ENCODE results near the gene TRAPPC5. TPM values are rescaled to one million over a fixed set of nuclear protein-coding genes. Genes with fewer than 3 reads are reported as not detected.

TRAPPC5 gene
- total RNA-seq, 8 experiments from 2014 or later, result 54.1 to 192 (median 109) TPM

GRCh38 chr19:7736148-7736547 is 55.5 kb downstream of the TRAPPC5 start:
- in situ Hi-C loops (cut with MboI; ENCODE audit: low pct_unique_long_range_greater_than_20kb in 2 of 9, low sequenced_read_pairs in 9 of 9, unreplicated experiment in 9 of 9), result no loop called here

GRCh38 chr19:7737215-7737614 is 56.6 kb downstream of the TRAPPC5 start:
- WGBS, 10 experiments, result 41 to 75% (median 58%) methylated on average over 4 to 8 of the region's 11 CpGs; no CpG with 5 or more reads in 4 of the 10 experiments
- in situ Hi-C loops (cut with MboI; ENCODE audit: low pct_unique_long_range_greater_than_20kb in 2 of 9, low sequenced_read_pairs in 9 of 9, unreplicated experiment in 9 of 9), result no loop called here

More at GRCh38 chr19:7736148-7736547, 55.5 kb downstream of the TRAPPC5 start:
- H3K4me1 ChIP-seq (replicated peaks in 1 of 2), result no peaks in the 10 kb centered on the region
- H3K4me3 ChIP-seq, result no peak overlapping the region
- ATAC-seq (replicated peaks in 6 of 8), result no peak
- no peak overlapping the region for H3K27ac ChIP-seq
- 0 to 75% (median 17%) methylated on average over 1 of the region's 1 CpG; no CpG with 5 or more reads in 6 of the 10 experiments for WGBS, 10 experiments

More at GRCh38 chr19:7737215-7737614, 56.6 kb downstream of the TRAPPC5 start:
- no peak for ATAC-seq (replicated peaks in 6 of 8)
- H3K27ac ChIP-seq, result no peak overlapping the region
- H3K4me3 ChIP-seq, result no peak overlapping the region
- H3K4me1 ChIP-seq (replicated peaks in 1 of 2), result no peaks in the 10 kb centered on the region

Other genes with a start within 250 kb of the TRAPPC5 start
- gene PEX11G, start 191.8 kb upstream of the TRAPPC5 start, total RNA-seq, result 1 to 10 TPM; 2.1 to 6.4 (median 3.2) TPM
- 10 to 100 TPM in 7 of 8 experiments, 1 to 10 TPM in 1; 8.4 to 44.2 (median 26.5) TPM for gene ZNF358, start 164.7 kb upstream of the TRAPPC5 start, total RNA-seq
- 10 to 100 TPM in 3 of 8 experiments, 1 to 10 TPM in 5; 4.9 to 31.1 (median 8.4) TPM for gene MCOLN1, start 158.2 kb upstream of the TRAPPC5 start, total RNA-seq
- 10 to 100 TPM; 38.4 to 75.7 (median 49.0) TPM for gene PNPLA6, start 145.1 kb upstream of the TRAPPC5 start, total RNA-seq
- 1 to 10 TPM in 7 of 8 experiments, under 1 TPM in 1; 0.46 to 7.9 (median 4.3) TPM for gene CAMSAP3, start 85.0 kb upstream of the TRAPPC5 start, total RNA-seq
- 10 to 100 TPM in 7 of 8 experiments, 1 to 10 TPM in 1; 9.2 to 38.7 (median 22.6) TPM for gene XAB2, start 51.3 kb upstream of the TRAPPC5 start, total RNA-seq
- 100 to 1,000 TPM in 6 of 8 experiments, 10 to 100 TPM in 2; 94.6 to 240 (median 105) TPM for gene PET100, start 51.0 kb upstream of the TRAPPC5 start, total RNA-seq
- gene PCP2, start 47.1 kb upstream of the TRAPPC5 start, total RNA-seq, result 1 to 10 TPM in 1 of 8 experiments, under 1 TPM in 2, not detected in 5; 0.16 to 1.2 (median 0.32) TPM
- 10 to 100 TPM in 2 of 8 experiments, 1 to 10 TPM in 6; 1.4 to 38.5 (median 3.5) TPM for gene STXBP2, start 43.7 kb upstream of the TRAPPC5 start, total RNA-seq
- not detected for gene RETN, start 11.8 kb upstream of the TRAPPC5 start, total RNA-seq
- gene MCEMP1, start 3.7 kb upstream of the TRAPPC5 start, total RNA-seq, result under 1 TPM in 2 of 8 experiments, not detected in 6; 0.13 to 0.85 TPM
- gene FCER2, start 21.3 kb downstream of the TRAPPC5 start, total RNA-seq, result under 1 TPM in 7 of 8 experiments, not detected in 1; 0.11 to 0.59 (median 0.32) TPM
- gene CLEC4G, start 51.3 kb downstream of the TRAPPC5 start, total RNA-seq, result under 1 TPM in 1 of 8 experiments, not detected in 7; 0.20 TPM
- gene CD209, start 66.7 kb downstream of the TRAPPC5 start, total RNA-seq, result under 1 TPM in 6 of 8 experiments, not detected in 2; 0.09 to 0.57 (median 0.14) TPM
- gene CLEC4M, start 82.4 kb downstream of the TRAPPC5 start, total RNA-seq, result under 1 TPM in 4 of 8 experiments, not detected in 4; 0.10 to 0.71 (median 0.24) TPM
- 10 to 100 TPM in 7 of 8 experiments, 1 to 10 TPM in 1; 7.7 to 25.7 (median 16.7) TPM for gene EVI5L, start 149.4 kb downstream of the TRAPPC5 start, total RNA-seq
- 1 to 10 TPM in 5 of 8 experiments, under 1 TPM in 3; 0.27 to 6.4 (median 1.3) TPM for gene PRR36, start 193.6 kb downstream of the TRAPPC5 start, total RNA-seq
- gene LRRC8E, start 207.7 kb downstream of the TRAPPC5 start, total RNA-seq, result 1 to 10 TPM in 4 of 8 experiments, under 1 TPM in 3, not detected in 1; 0.16 to 3.1 (median 1.4) TPM
- 10 to 100 TPM; 10.3 to 28.2 (median 16.9) TPM for gene MAP2K7, start 223.0 kb downstream of the TRAPPC5 start, total RNA-seq
- gene TGFBR3L, start 234.0 kb downstream of the TRAPPC5 start, total RNA-seq, result 1 to 10 TPM in 1 of 8 experiments, under 1 TPM in 6, not detected in 1; 0.16 to 1.2 (median 0.45) TPM
- 10 to 100 TPM; 12.5 to 27.1 (median 19.1) TPM for gene SNAPC2, start 239.5 kb downstream of the TRAPPC5 start, total RNA-seq
- gene CTXN1, start 245.3 kb downstream of the TRAPPC5 start, total RNA-seq, result 10 to 100 TPM in 2 of 8 experiments, 1 to 10 TPM in 5, under 1 TPM in 1; 0.87 to 29.6 (median 9.1) TPM